EH (cell line): Measurements from ENCODE around the gene ABLIM1.

ENCODE experiments used
- DNase-seq: peaks from one replicate; pipeline ENCODE4 v3.0.0-alpha.2; 2015; ENCODE audit warnings: low read depth

ABLIM1 gene

GRCh38 chr10:114647545-114648138 is 10.4 kb downstream of the ABLIM1 start:
- peak; percentile 31 for DNase-seq

- no peak for DNase-seq
Measured at GRCh38 chr10:114646426-114646825, 11.6 kb downstream of the ABLIM1 start.

- no peak for DNase-seq
Measured at GRCh38 chr10:114645706-114646105, 12.4 kb downstream of the ABLIM1 start.

GRCh38 chr10:114643158-114643557 is 14.9 kb downstream of the ABLIM1 start:
- no peak for DNase-seq

- DNase-seq = no peak
Measured at GRCh38 chr10:114642729-114643128, 15.3 kb downstream of the ABLIM1 start.

- peak; percentile 98 for DNase-seq
Measured at GRCh38 chr10:114638821-114639625, 19.1 kb downstream of the ABLIM1 start.

- DNase-seq = no peak
Measured at GRCh38 chr10:114635797-114636550, 22.1 kb downstream of the ABLIM1 start.

GRCh38 chr10:114635101-114635500 is 23.0 kb downstream of the ABLIM1 start:
- no peak for DNase-seq

GRCh38 chr10:114634609-114634979 is 23.5 kb downstream of the ABLIM1 start:
- peak; percentile 98 for DNase-seq

- DNase-seq = peak; percentile 95
Measured at GRCh38 chr10:114632869-114633715, 25.0 kb downstream of the ABLIM1 start.

GRCh38 chr10:114631666-114632417 is 26.2 kb downstream of the ABLIM1 start:
- peak; percentile 31 for DNase-seq

GRCh38 chr10:114631090-114631665 is 26.9 kb downstream of the ABLIM1 start:
- DNase-seq = no peak

GRCh38 chr10:114629824-114630730 is 28.0 kb downstream of the ABLIM1 start:
- peak; percentile 58 for DNase-seq

- DNase-seq = no peak
Measured at GRCh38 chr10:114629083-114629823, 28.8 kb downstream of the ABLIM1 start.

GRCh38 chr10:114628106-114628505 is 30.0 kb downstream of the ABLIM1 start:
- DNase-seq = no peak

- no peak for DNase-seq
Measured at GRCh38 chr10:114626841-114627240, 31.2 kb downstream of the ABLIM1 start.

- no peak for DNase-seq
Measured at GRCh38 chr10:114624951-114625780, 32.9 kb downstream of the ABLIM1 start.

GRCh38 chr10:114624422-114624821 is 33.7 kb downstream of the ABLIM1 start:
- no peak for DNase-seq
